HG03175 (cell line): ENCODE data around the gene STK4.
"Not testable (repeated sequence)": the region's sequence is repeated elsewhere in the genome, so short reads cannot be mapped to it uniquely, and the experiment has no call there.

ENCODE experiments used
- ATAC-seq: cut with Tn5 transposase; IDR thresholded peaks from one replicate; pipeline ENCODE4 v1.9.1; 2021; ENCODE audit warnings: mild to moderate bottlenecking, moderate library complexity; ENCODE audit not compliant: unreplicated experiment

STK4 gene

GRCh38 chr20:44981736-44982406 lies 15.6 kb downstream of the STK4 start:
- ATAC-seq = no peak

- ATAC-seq = no peak
Measured at GRCh38 chr20:44983093-44983674, 16.9 kb downstream of the STK4 start.

GRCh38 chr20:44988631-44989171 lies 22.4 kb downstream of the STK4 start:
- ATAC-seq = no peak

GRCh38 chr20:44990425-44990824 lies 24.1 kb downstream of the STK4 start:
- ATAC-seq = no peak

- ATAC-seq = no peak
Measured at GRCh38 chr20:44990957-44991356, 24.6 kb downstream of the STK4 start.

- ATAC-seq = no peak
Measured at GRCh38 chr20:44993343-44993742, 27.0 kb downstream of the STK4 start.

GRCh38 chr20:44997171-44997570 lies 30.9 kb downstream of the STK4 start:
- no peak for ATAC-seq

GRCh38 chr20:44997668-44998067 lies 31.4 kb downstream of the STK4 start:
- no peak for ATAC-seq

- no peak for ATAC-seq
Measured at GRCh38 chr20:45008521-45009049, 42.3 kb downstream of the STK4 start.

- ATAC-seq = no peak
Measured at GRCh38 chr20:45010399-45010828, 44.1 kb downstream of the STK4 start.

GRCh38 chr20:45011108-45011526 lies 44.8 kb downstream of the STK4 start:
- ATAC-seq = no peak

- no peak for ATAC-seq
Measured at GRCh38 chr20:45012682-45013302, 46.5 kb downstream of the STK4 start.

GRCh38 chr20:45014131-45014530 lies 47.8 kb downstream of the STK4 start:
- not testable (repeated sequence) for ATAC-seq

- no peak for ATAC-seq
Measured at GRCh38 chr20:45014671-45015415, 48.5 kb downstream of the STK4 start.

- no peak for ATAC-seq
Measured at GRCh38 chr20:45016089-45016671, 49.9 kb downstream of the STK4 start.

- ATAC-seq = no peak
Measured at GRCh38 chr20:45017281-45017680, 51.0 kb downstream of the STK4 start.

- no peak for ATAC-seq
Measured at GRCh38 chr20:45017857-45018256, 51.5 kb downstream of the STK4 start.

GRCh38 chr20:45019027-45019761 lies 52.9 kb downstream of the STK4 start:
- no peak for ATAC-seq

- no peak for ATAC-seq
Measured at GRCh38 chr20:45019762-45020123, 53.4 kb downstream of the STK4 start.

- no peak for ATAC-seq
Measured at GRCh38 chr20:45020236-45020886, 54.0 kb downstream of the STK4 start.
